Measurements from ENCODE around the gene CROCC2. TPM values are rescaled to one million over a fixed set of nuclear protein-coding genes. Genes with fewer than 3 reads are reported as not detected.

The CROCC2 gene
- total RNA-seq, 1 donor from 2014 or later: not detected

DNA sequence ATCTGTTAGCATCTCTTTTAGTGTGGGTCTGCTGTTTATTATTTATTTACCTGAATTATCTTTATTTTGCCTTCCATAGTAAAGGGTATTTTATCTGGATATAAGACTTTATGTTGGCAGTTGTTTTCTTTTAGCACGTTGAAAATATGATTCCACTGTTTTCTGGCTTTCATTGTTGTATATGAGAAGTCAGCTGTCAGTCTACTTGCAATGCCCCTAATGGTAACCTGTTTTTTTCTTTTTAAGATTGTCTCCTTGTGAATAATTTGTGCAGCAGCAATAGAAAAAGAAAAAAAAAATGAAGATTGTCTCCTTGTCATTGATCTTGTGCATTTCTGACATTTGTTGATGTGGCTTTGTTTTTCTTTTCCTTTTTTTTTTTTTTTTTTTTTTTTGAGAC, 119.5 kb downstream of the CROCC2 start:
- Histone ChIP-seq H3K27me3 (ENCODE audit: control insufficient read depth, insufficient read depth, low read length) (no peaks in the 10 kb centered on the region), H3K4me3 (ENCODE audit: low read depth, low read length) (no peak overlapping the region), H3K36me3 (ENCODE audit: control insufficient read depth, insufficient read depth, low read length) (no peaks in the 10 kb centered on the region)
- DNase-seq (ENCODE audit: low read depth): no peak
- TF ChIP-seq CTCF (IDR thresholded peaks at IDR 0.05; ENCODE audit: insufficient read depth, low read length, poor library complexity, severe bottlenecking): no peak

DNA sequence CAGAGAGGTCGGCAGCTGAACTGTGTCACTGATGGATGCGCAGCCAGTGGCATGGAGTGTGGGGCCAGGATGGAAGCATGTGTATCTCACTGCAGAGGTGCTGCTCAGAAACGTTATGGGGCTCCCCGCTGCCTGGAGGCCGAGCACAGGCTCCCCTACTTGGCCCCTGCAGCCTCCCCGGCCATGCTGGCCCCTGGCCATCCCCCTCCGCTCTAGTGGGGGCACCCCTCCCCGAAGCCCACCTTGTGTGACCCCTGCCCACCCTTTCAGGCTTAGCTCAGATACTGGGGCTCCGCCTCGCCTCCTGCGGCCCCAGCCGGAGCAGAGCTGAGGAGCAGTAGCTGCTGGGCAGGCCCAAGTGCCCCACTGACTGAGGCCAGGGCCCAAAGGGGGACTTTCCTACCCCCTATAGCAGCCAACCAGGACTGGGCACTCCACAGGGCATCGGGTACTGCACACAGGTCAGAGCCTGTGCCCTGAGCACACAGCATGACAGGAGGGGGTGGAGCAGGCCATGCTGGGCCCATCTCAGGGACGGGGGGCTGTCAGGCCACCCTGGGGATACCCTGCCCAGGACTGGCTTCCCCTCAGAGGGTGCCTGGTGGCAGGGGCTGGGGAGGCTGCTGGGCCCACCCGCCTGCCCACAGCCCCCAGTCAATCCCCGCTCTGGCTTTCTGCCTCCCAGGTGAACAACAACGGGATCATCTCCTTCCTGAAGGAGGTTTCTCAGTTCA, 123.6 kb downstream of the CROCC2 start:
- DNase-seq (ENCODE audit: low read depth): no peak
- TF ChIP-seq CTCF (IDR thresholded peaks at IDR 0.05; ENCODE audit: insufficient read depth, low read length, poor library complexity, severe bottlenecking): no peak
- H3K4me3 ChIP-seq (ENCODE audit: low read depth, low read length): no peak overlapping the region
- no peaks in the 10 kb centered on the region for H3K36me3 ChIP-seq (ENCODE audit: control insufficient read depth, insufficient read depth, low read length)
- H3K27me3 ChIP-seq (ENCODE audit: control insufficient read depth, insufficient read depth, low read length): no peaks in the 10 kb centered on the region

DNA sequence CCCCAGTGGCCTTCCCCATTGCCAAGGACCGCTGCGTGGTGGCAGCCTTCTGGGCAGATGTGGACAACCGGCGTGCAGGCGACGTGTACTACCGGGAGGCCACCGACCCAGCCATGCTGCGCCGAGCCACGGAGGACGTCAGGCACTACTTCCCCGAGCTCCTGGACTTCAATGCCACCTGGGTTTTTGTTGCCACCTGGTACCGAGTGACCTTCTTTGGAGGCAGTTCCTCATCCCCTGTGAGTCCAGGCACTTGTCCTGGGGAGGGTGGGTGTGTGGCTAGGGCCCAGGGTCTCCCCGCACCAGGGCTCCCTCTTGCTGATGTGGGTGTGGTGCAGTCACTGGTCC, 124.2 kb downstream of the CROCC2 start:
- Histone ChIP-seq H3K36me3 (ENCODE audit: control insufficient read depth, insufficient read depth, low read length) (no peaks in the 10 kb centered on the region), H3K4me3 (ENCODE audit: low read depth, low read length) (no peak overlapping the region), H3K27me3 (ENCODE audit: control insufficient read depth, insufficient read depth, low read length) (peaks cover 2% of the 10 kb centered on the region)
- TF ChIP-seq CTCF (IDR thresholded peaks at IDR 0.05; ENCODE audit: insufficient read depth, low read length, poor library complexity, severe bottlenecking): no peak
- DNase-seq (ENCODE audit: low read depth): no peak

GRCh38 chr2:241030883-241031282, 124.7 kb downstream of the CROCC2 start:
- no peak for TF ChIP-seq CTCF (IDR thresholded peaks at IDR 0.05; ENCODE audit: insufficient read depth, low read length, poor library complexity, severe bottlenecking)
- H3K27me3 ChIP-seq (ENCODE audit: control insufficient read depth, insufficient read depth, low read length): peaks cover 3% of the 10 kb centered on the region
- no peak overlapping the region for H3K4me3 ChIP-seq (ENCODE audit: low read depth, low read length)
- no peak for DNase-seq (ENCODE audit: low read depth)
- H3K36me3 ChIP-seq (ENCODE audit: control insufficient read depth, insufficient read depth, low read length): no peaks in the 10 kb centered on the region

GRCh38 chr2:241031436-241032165, 125.5 kb downstream of the CROCC2 start:
- DNase-seq (ENCODE audit: low read depth): no peak
- Histone ChIP-seq H3K36me3 (ENCODE audit: control insufficient read depth, insufficient read depth, low read length) (no peaks in the 10 kb centered on the region), H3K4me3 (ENCODE audit: low read depth, low read length) (no peak overlapping the region), H3K27me3 (ENCODE audit: control insufficient read depth, insufficient read depth, low read length) (peaks cover 9% of the 10 kb centered on the region)
- no peak for TF ChIP-seq CTCF (IDR thresholded peaks at IDR 0.05; ENCODE audit: insufficient read depth, low read length, poor library complexity, severe bottlenecking)
